GM18858 (cell line): ENCODE data around the gene SLC35E3.

Experiments used
- ATAC-seq: cut with Tn5 transposase; IDR thresholded peaks from one replicate; pipeline ENCODE4 v1.9.1; 2021; ENCODE audit not compliant: unreplicated experiment

Gene SLC35E3

GRCh38 chr12:68769941-68770340, 24.0 kb downstream of the SLC35E3 start:
- no peak for ATAC-seq

GRCh38 chr12:68771223-68771925, 25.4 kb downstream of the SLC35E3 start:
- ATAC-seq, result no peak

- ATAC-seq, result no peak
Measured at GRCh38 chr12:68772714-68773113, 26.7 kb downstream of the SLC35E3 start.

GRCh38 chr12:68773582-68773981, 27.6 kb downstream of the SLC35E3 start:
- ATAC-seq, result no peak

GRCh38 chr12:68775121-68775630, 29.2 kb downstream of the SLC35E3 start:
- no peak for ATAC-seq

- ATAC-seq, result no peak
Measured at GRCh38 chr12:68776976-68777610, 31.1 kb downstream of the SLC35E3 start.

GRCh38 chr12:68779280-68779679, 33.3 kb downstream of the SLC35E3 start:
- ATAC-seq, result no peak

- no peak for ATAC-seq
Measured at GRCh38 chr12:68780731-68781130, 34.8 kb downstream of the SLC35E3 start.

GRCh38 chr12:68781728-68782127, 35.8 kb downstream of the SLC35E3 start:
- ATAC-seq, result no peak

- no peak for ATAC-seq
Measured at GRCh38 chr12:68784015-68784414, 38.0 kb downstream of the SLC35E3 start.

GRCh38 chr12:68785358-68785757, 39.4 kb downstream of the SLC35E3 start:
- no peak for ATAC-seq

- ATAC-seq, result no peak
Measured at GRCh38 chr12:68785823-68786222, 39.8 kb downstream of the SLC35E3 start.

GRCh38 chr12:68786929-68787328, 41.0 kb downstream of the SLC35E3 start:
- ATAC-seq, result no peak

GRCh38 chr12:68788554-68789143, 42.7 kb downstream of the SLC35E3 start:
- no peak for ATAC-seq

GRCh38 chr12:68789144-68789878, 43.3 kb downstream of the SLC35E3 start:
- no peak for ATAC-seq

GRCh38 chr12:68790081-68790951, 44.3 kb downstream of the SLC35E3 start:
- no peak for ATAC-seq

- ATAC-seq, result no peak
Measured at GRCh38 chr12:68790952-68791234, 44.9 kb downstream of the SLC35E3 start.

- no peak for ATAC-seq
Measured at GRCh38 chr12:68791897-68792481, 46.0 kb downstream of the SLC35E3 start.

- ATAC-seq, result peak; percentile 90
Measured at GRCh38 chr12:68792952-68793351, 47.0 kb downstream of the SLC35E3 start.

GRCh38 chr12:68793436-68793835, 47.5 kb downstream of the SLC35E3 start:
- no peak for ATAC-seq
